Activated CD8-positive, alpha-beta memory T cell treated with anti-CD3 and anti-CD28 coated beads, Interleukin-2, amount 50 U/mL, for 48 hours (primary cell): ENCODE results near the gene MMP23B.
A peak's percentile ranks its signal among the peaks of the same experiment; 100 is the strongest.

Experiments used
- DNase-seq: peaks from one replicate; pipeline ENCODE4 v3.0.0-alpha.2; 2020

Gene MMP23B

GRCh38 chr1:1602968-1603506 is 28.9 kb upstream of the MMP23B start:
- no peak for DNase-seq

- no peak for DNase-seq
Measured at GRCh38 chr1:1603671-1604373, 28.2 kb upstream of the MMP23B start.

- no peak for DNase-seq
Measured at GRCh38 chr1:1604374-1605033, 27.5 kb upstream of the MMP23B start.

GRCh38 chr1:1605034-1605591 is 26.9 kb upstream of the MMP23B start:
- no peak for DNase-seq

- DNase-seq: no peak
Measured at GRCh38 chr1:1605724-1606123, 26.2 kb upstream of the MMP23B start.

GRCh38 chr1:1606232-1606631 is 25.7 kb upstream of the MMP23B start:
- DNase-seq: no peak

GRCh38 chr1:1609822-1610485 is 22.0 kb upstream of the MMP23B start:
- no peak for DNase-seq

- DNase-seq: no peak
Measured at GRCh38 chr1:1610796-1611195, 21.2 kb upstream of the MMP23B start.

GRCh38 chr1:1612104-1612400 is 19.9 kb upstream of the MMP23B start:
- DNase-seq: no peak

GRCh38 chr1:1613509-1614082 is 18.4 kb upstream of the MMP23B start:
- DNase-seq: no peak

- no peak for DNase-seq
Measured at GRCh38 chr1:1614204-1614953, 17.6 kb upstream of the MMP23B start.

GRCh38 chr1:1614954-1615255 is 17.1 kb upstream of the MMP23B start:
- no peak for DNase-seq

- DNase-seq: peak; percentile 99
Measured at GRCh38 chr1:1615256-1616044, 16.5 kb upstream of the MMP23B start, which contains the start of gene MIB2. TSS of gene MIB2 (plus strand) at chr1:1615500. CDS start at chr1:1623453, 7,953 bp downstream.

GRCh38 chr1:1616045-1616790 is 15.8 kb upstream of the MMP23B start:
- no peak for DNase-seq

GRCh38 chr1:1616838-1617237 is 15.1 kb upstream of the MMP23B start:
- DNase-seq: no peak

GRCh38 chr1:1617516-1617915 is 14.5 kb upstream of the MMP23B start:
- no peak for DNase-seq

- DNase-seq: no peak
Measured at GRCh38 chr1:1617925-1618324, 14.0 kb upstream of the MMP23B start.

GRCh38 chr1:1618396-1619068 is 13.4 kb upstream of the MMP23B start:
- no peak for DNase-seq

GRCh38 chr1:1619917-1620361 is 12.0 kb upstream of the MMP23B start:
- DNase-seq: no peak

- DNase-seq: no peak
Measured at GRCh38 chr1:1620433-1621139, 11.4 kb upstream of the MMP23B start.
